Skin epidermis (tissue), 12 donors: Measurements from ENCODE around the gene SAMD15.
A peak's percentile ranks its signal among the peaks of the same experiment; 100 is the strongest.
"Not testable (repeated sequence)": the region's sequence is repeated elsewhere in the genome, so short reads cannot be mapped to it uniquely, and the experiment has no call there.

Experiments
- H3K27ac ChIP-seq, 21 experiments: fragments of 200-600 bp; sonication (generic) in 11 of 21; one replicate each; pipeline ENCODE4 v1.5.0; 2020; ENCODE audit warnings: mild to moderate bottlenecking in 3 of 21, inconsistent platforms in 2 of 21, moderate library complexity in 2 of 21
- H3K4me3 ChIP-seq, 7 experiments: fragments of 200-600 bp; sonication (generic) in 2 of 7; one replicate each; pipeline ENCODE4 v1.5.0; 2020; ENCODE audit warnings: inconsistent platforms in 2 of 7, mild to moderate bottlenecking in 2 of 7, moderate library complexity in 1 of 7

SAMD15 gene

GRCh38 chr14:77375164-77375950 lies 1.8 kb upstream of the SAMD15 start:
- peak overlapping the region in 1 of 21 experiments; percentile 92 for H3K27ac ChIP-seq
- H3K4me3 ChIP-seq = peak overlapping the region in 2 of 7 experiments; percentile 89 to 91

- Histone ChIP-seq H3K27ac (peak overlapping the region; percentile 42 to 94 (median 84)), H3K4me3 (peak overlapping the region; percentile 67 to 91 (median 79))
These were observed 1.0 kb upstream of the SAMD15 start for GRCh38 chr14:77375973-77376770.

GRCh38 chr14:77377502-77377844 lies 294 bp downstream of the SAMD15 start:
- peak overlapping the region in 12 of 21 experiments; percentile 78 to 94 (median 90) for H3K27ac ChIP-seq
- H3K4me3 ChIP-seq = peak overlapping the region; percentile 67 to 91 (median 79)

- H3K27ac ChIP-seq = no peak overlapping the region
- H3K4me3 ChIP-seq = no peak overlapping the region
These were observed 1.5 kb downstream of the SAMD15 start for GRCh38 chr14:77378701-77379100.

GRCh38 chr14:77390188-77390587 lies 13.0 kb downstream of the SAMD15 start:
- Histone ChIP-seq H3K4me3 (no peak overlapping the region), H3K27ac (no peak overlapping the region)

GRCh38 chr14:77400216-77400615 lies 23.0 kb downstream of the SAMD15 start:
- Histone ChIP-seq H3K27ac (no peak overlapping the region), H3K4me3 (no peak overlapping the region)

GRCh38 chr14:77403768-77404167 lies 26.6 kb downstream of the SAMD15 start:
- Histone ChIP-seq H3K4me3 (no peak overlapping the region), H3K27ac (no peak overlapping the region)

GRCh38 chr14:77406086-77406485 lies 28.9 kb downstream of the SAMD15 start:
- no peak overlapping the region for H3K27ac ChIP-seq
- no peak overlapping the region for H3K4me3 ChIP-seq

GRCh38 chr14:77406718-77407117 lies 29.5 kb downstream of the SAMD15 start:
- Histone ChIP-seq H3K27ac (no peak overlapping the region), H3K4me3 (no peak overlapping the region)

GRCh38 chr14:77407158-77407557 lies 30.0 kb downstream of the SAMD15 start:
- Histone ChIP-seq H3K4me3 (no peak overlapping the region), H3K27ac (peak overlapping the region in 1 of 21 experiments; percentile 27)

- Histone ChIP-seq H3K27ac (no peak overlapping the region), H3K4me3 (no peak overlapping the region)
These were observed 32.0 kb downstream of the SAMD15 start for GRCh38 chr14:77409131-77409533.

- H3K27ac ChIP-seq, H3K4me3 ChIP-seq: not testable (repeated sequence)
These were observed 38.3 kb downstream of the SAMD15 start for GRCh38 chr14:77415403-77416030.

GRCh38 chr14:77416098-77416497 lies 38.9 kb downstream of the SAMD15 start:
- not testable (repeated sequence) for H3K4me3 ChIP-seq, H3K27ac ChIP-seq

GRCh38 chr14:77416836-77417235 lies 39.7 kb downstream of the SAMD15 start:
- Histone ChIP-seq H3K4me3 (no peak overlapping the region), H3K27ac (no peak overlapping the region)

- Histone ChIP-seq H3K4me3 (no peak overlapping the region), H3K27ac (no peak overlapping the region)
These were observed 44.0 kb downstream of the SAMD15 start for GRCh38 chr14:77421201-77421600.

- no peak within 1 kb of the TSS for H3K27ac ChIP-seq
- no peak within 1 kb of the TSS for H3K4me3 ChIP-seq
These were observed 46.2 kb downstream of the SAMD15 start, which contains the start of gene NOXRED1 for GRCh38 chr14:77423423-77423822. Gene NOXRED1 (minus strand): TSS chr14:77423523. CDS start chr14:77422889, 634 bp downstream.

GRCh38 chr14:77424862-77425261 lies 47.7 kb downstream of the SAMD15 start:
- no peak overlapping the region for H3K4me3 ChIP-seq
- H3K27ac ChIP-seq = no peak overlapping the region

- no peak overlapping the region for H3K4me3 ChIP-seq
- H3K27ac ChIP-seq = no peak overlapping the region
These were observed 49.2 kb downstream of the SAMD15 start for GRCh38 chr14:77426396-77426795.

- Histone ChIP-seq H3K27ac (no peak overlapping the region), H3K4me3 (no peak overlapping the region)
These were observed 58.9 kb downstream of the SAMD15 start for GRCh38 chr14:77436042-77436441.

- no peak overlapping the region for H3K4me3 ChIP-seq
- no peak overlapping the region for H3K27ac ChIP-seq
These were observed 61.4 kb downstream of the SAMD15 start for GRCh38 chr14:77438596-77438995.
